ENCODE measurements around the gene PGD. TPM values are rescaled to one million over a fixed set of nuclear protein-coding genes. Genes with fewer than 3 reads are reported as not detected.

Gene PGD
- total RNA-seq, 5 donors from 2014 or later (not counting 1 experiment from before 2014, with no cell fraction given): 23.3 to 43.7 (median 37.0) TPM

DNA sequence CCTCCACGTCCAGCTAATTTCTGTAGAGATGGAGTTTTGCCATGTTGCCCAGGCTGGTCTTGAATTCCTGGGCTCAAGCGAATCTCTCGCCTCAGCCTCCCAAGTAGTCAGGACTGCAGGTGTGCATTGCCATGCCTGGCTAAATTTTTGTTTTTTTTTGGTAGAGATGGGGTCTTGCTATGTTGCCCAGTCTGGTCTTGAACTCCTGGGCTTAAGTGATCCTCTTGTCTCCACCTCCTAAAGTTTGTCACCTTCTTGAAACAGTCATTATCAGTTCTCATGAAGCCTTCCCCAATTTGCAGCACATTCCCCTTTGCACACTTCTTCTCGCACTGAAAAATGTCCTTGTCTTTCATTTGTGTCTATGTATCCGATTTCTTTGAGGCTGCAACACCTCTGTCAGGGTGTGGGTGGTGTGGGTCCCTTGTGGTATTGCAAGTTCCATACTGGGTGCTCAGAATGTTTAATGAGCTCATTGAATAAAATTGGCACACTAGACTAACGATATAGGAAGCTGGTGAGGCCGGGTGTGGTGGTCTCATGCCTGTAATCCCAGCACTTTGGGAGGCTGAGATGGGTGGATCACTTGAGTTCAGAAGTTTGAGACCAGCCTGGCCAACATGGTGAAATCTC, 48.0 kb downstream of the PGD start:
- Mint-ChIP-seq H3K9me3 (no peaks in the 10 kb centered on the region), H3K36me3 (peaks cover 2% of the 10 kb centered on the region), H3K4me1 (no peaks in the 10 kb centered on the region), H3K27ac (no peak overlapping the region), H3K27me3 (peaks cover 0 to 3% of the 10 kb centered on the region in 2 donors), H3K4me3 (no peak overlapping the region)
- Histone ChIP-seq H3K4me3 (ENCODE audit: control insufficient read depth in 1 of 2, extremely low read depth in 1 of 2, low read length in 1 of 2) (no peak overlapping the region), H3K4me1 (ENCODE audit: control insufficient read depth in 1 of 2, extremely low read depth in 1 of 2, insufficient read depth in 2 of 2, low read length in 2 of 2) (no peaks in the 10 kb centered on the region), H3K9me3 (no peaks in the 10 kb centered on the region), H3K36me3 (ENCODE audit: control insufficient read depth in 2 of 2, extremely low read depth in 1 of 2, insufficient read depth in 1 of 2, low read length in 1 of 2) (no peaks in the 10 kb centered on the region), H3K27me3 (replicated peaks in 1 of 2; ENCODE audit: control insufficient read depth in 2 of 2, extremely low read depth in 1 of 2, insufficient read depth in 2 of 2, low read length in 1 of 2) (peaks cover 0 to 10% of the 10 kb centered on the region in 2 experiments), H3K27ac (ENCODE audit: low read length) (no peak overlapping the region)
- POLR2A ChIA-PET: no interaction called here
- WGBS (ENCODE audit: insufficient coverage): 90% methylated on average over 2 of the region's 7 CpGs
- no peak for DNase-seq
- ATAC-seq (replicated peaks in 1 of 4): no peak
- CTCF ChIA-PET: no interaction called here

DNA sequence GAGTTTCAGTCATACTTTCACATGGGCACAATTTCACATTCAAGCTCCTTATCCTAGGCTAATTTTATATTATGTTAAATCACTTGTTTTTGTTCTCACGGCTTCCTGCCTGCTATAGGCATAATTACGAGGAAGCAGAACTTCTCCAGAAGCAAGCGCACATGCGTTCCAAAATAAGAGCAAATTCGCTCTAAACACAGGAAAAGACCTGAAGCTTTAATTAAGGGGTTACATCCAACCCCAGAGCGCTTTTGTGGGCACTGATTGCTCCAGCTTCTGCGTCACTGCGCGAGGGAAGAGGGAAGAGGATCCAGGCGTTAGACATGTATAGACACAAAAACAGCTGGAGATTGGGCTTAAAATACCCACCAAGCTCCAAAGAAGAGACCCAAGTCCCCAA, 50.9 kb downstream of the PGD start, which contains the start of gene CORT:
Gene CORT (plus strand): TSS at position 281 of the 400 bp plus-strand sequence. CDS start 193 bp downstream, outside the sequence.
- H3K36me3 Mint-ChIP-seq: peaks cover 2% of the 10 kb centered on the region
- WGBS (ENCODE audit: insufficient coverage): 92% methylated on average over 5 of the region's 10 CpGs

DNA sequence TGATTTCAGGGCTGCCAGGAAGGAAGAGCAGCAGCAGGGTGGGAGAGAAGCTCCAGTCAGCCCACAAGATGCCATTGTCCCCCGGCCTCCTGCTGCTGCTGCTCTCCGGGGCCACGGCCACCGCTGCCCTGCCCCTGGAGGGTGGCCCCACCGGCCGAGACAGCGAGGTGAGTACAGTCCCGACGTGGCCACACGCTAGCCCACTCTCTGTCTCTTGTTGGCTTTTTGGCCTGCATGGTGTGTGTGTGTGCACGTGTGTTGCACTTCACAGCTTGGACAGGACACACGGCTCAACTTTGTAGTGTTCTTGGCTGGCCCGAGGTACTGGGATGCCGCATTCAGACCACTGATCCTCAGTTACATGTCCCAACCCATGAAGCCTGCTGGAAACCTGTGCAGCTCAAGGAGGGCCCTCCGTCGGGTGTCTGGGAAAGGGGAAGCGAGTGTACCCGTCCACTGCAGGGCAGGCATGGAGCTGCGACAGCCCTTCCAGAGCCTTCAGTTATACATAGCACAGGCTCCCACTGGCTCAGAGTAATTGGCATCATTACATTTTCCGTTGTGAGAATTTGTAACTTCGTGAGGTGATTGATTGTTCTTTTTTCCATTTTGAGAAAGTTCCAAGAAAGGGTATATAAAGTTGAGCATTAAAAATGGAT, 51.4 kb downstream of the PGD start:
- CTCF ChIA-PET: no interaction called here
- H3K36me3 ChIP-seq (ENCODE audit: control insufficient read depth in 2 of 2, extremely low read depth in 1 of 2, insufficient read depth in 1 of 2, low read length in 1 of 2): no peaks in the 10 kb centered on the region
- DNase-seq (no peak), ATAC-seq (replicated peaks in 1 of 4) (no peak)
- no peak overlapping the region for H3K4me3 Mint-ChIP-seq
- peaks cover 0 to 10% of the 10 kb centered on the region in 2 experiments for H3K27me3 ChIP-seq (replicated peaks in 1 of 2; ENCODE audit: control insufficient read depth in 2 of 2, extremely low read depth in 1 of 2, insufficient read depth in 2 of 2, low read length in 1 of 2)
- POLR2A ChIA-PET: no interaction called here
- no peak overlapping the region for H3K27ac Mint-ChIP-seq
- no peaks in the 10 kb centered on the region for H3K4me1 ChIP-seq (ENCODE audit: control insufficient read depth in 1 of 2, extremely low read depth in 1 of 2, insufficient read depth in 2 of 2, low read length in 2 of 2)
- peaks cover 0 to 3% of the 10 kb centered on the region in 2 donors for H3K27me3 Mint-ChIP-seq
- WGBS (ENCODE audit: insufficient coverage): 96% methylated on average over 17 of the region's 21 CpGs
- H3K9me3 Mint-ChIP-seq: no peaks in the 10 kb centered on the region
- no peak overlapping the region for H3K4me3 ChIP-seq (ENCODE audit: control insufficient read depth in 1 of 2, extremely low read depth in 1 of 2, low read length in 1 of 2)
- no peak overlapping the region for H3K27ac ChIP-seq (ENCODE audit: low read length)
- H3K36me3 Mint-ChIP-seq: peaks cover 2% of the 10 kb centered on the region
- no peaks in the 10 kb centered on the region for H3K9me3 ChIP-seq
- H3K4me1 Mint-ChIP-seq: no peaks in the 10 kb centered on the region

More for the DNA sequence above, 50.9 kb downstream of the PGD start, which contains the start of gene CORT:
- Histone ChIP-seq H3K27me3 (replicated peaks in 1 of 2; ENCODE audit: control insufficient read depth in 2 of 2, extremely low read depth in 1 of 2, insufficient read depth in 2 of 2, low read length in 1 of 2) (peaks cover 0 to 10% of the 10 kb centered on the region in 2 experiments), H3K36me3 (ENCODE audit: control insufficient read depth in 2 of 2, extremely low read depth in 1 of 2, insufficient read depth in 1 of 2, low read length in 1 of 2) (no peaks in the 10 kb centered on the region), H3K27ac (ENCODE audit: low read length) (no peak within 1 kb of the TSS), H3K9me3 (no peaks in the 10 kb centered on the region), H3K4me3 (ENCODE audit: control insufficient read depth in 1 of 2, extremely low read depth in 1 of 2, low read length in 1 of 2) (no peak within 1 kb of the TSS), H3K4me1 (ENCODE audit: control insufficient read depth in 1 of 2, extremely low read depth in 1 of 2, insufficient read depth in 2 of 2, low read length in 2 of 2) (no peaks in the 10 kb centered on the region)
- DNase-seq (no peak), ATAC-seq (replicated peaks in 1 of 4) (no peak)
- H3K27ac Mint-ChIP-seq: no peak within 1 kb of the TSS
- ChIA-PET CTCF (interaction anchor here in 1 of 2 donors (0.6 kb wide), 2 partner anchors 36 to 347 kb away, joined by 4 to 6 read pairs; no protein-coding TSS in a partner anchor), POLR2A (no interaction called here)
- H3K9me3 Mint-ChIP-seq: no peaks in the 10 kb centered on the region
- H3K27me3 Mint-ChIP-seq: peaks cover 0 to 3% of the 10 kb centered on the region in 2 donors
- no peak within 1 kb of the TSS for H3K4me3 Mint-ChIP-seq
- no peaks in the 10 kb centered on the region for H3K4me1 Mint-ChIP-seq

DNA sequence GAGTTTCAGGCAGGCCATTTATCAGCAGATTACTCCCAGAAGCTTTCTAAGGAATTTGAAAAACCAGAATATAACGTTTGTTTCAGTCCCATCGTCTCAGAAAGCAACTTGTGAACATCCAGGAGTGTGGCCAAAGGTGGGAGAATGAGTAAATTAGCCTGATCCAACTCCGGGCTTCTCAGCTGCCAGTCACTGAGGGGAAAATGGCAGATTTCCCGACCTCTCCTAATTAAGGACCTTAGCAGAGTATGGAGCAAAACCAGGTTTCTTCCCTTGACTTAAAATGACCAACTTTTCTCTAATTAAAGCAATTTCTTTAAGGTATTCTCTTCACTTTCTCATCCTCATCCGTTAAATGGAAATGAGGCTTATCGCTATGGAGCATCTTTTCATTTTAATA, 52.0 kb downstream of the PGD start:
- WGBS (ENCODE audit: insufficient coverage): no CpG with 5 or more reads among the region's 6 CpGs
- Mint-ChIP-seq H3K4me3 (no peak overlapping the region), H3K4me1 (no peaks in the 10 kb centered on the region), H3K27ac (no peak overlapping the region), H3K36me3 (peaks cover 2% of the 10 kb centered on the region), H3K9me3 (no peaks in the 10 kb centered on the region), H3K27me3 (peaks cover 0 to 3% of the 10 kb centered on the region in 2 donors)
- ATAC-seq (replicated peaks in 1 of 4): no peak
- Histone ChIP-seq H3K9me3 (no peaks in the 10 kb centered on the region), H3K27me3 (replicated peaks in 1 of 2; ENCODE audit: control insufficient read depth in 2 of 2, extremely low read depth in 1 of 2, insufficient read depth in 2 of 2, low read length in 1 of 2) (peaks cover 0 to 10% of the 10 kb centered on the region in 2 experiments), H3K4me3 (ENCODE audit: control insufficient read depth in 1 of 2, extremely low read depth in 1 of 2, low read length in 1 of 2) (no peak overlapping the region), H3K36me3 (ENCODE audit: control insufficient read depth in 2 of 2, extremely low read depth in 1 of 2, insufficient read depth in 1 of 2, low read length in 1 of 2) (no peaks in the 10 kb centered on the region), H3K4me1 (ENCODE audit: control insufficient read depth in 1 of 2, extremely low read depth in 1 of 2, insufficient read depth in 2 of 2, low read length in 2 of 2) (no peaks in the 10 kb centered on the region), H3K27ac (ENCODE audit: low read length) (no peak overlapping the region)
- DNase-seq: no peak
- ChIA-PET POLR2A (no interaction called here), CTCF (no interaction called here)

DNA sequence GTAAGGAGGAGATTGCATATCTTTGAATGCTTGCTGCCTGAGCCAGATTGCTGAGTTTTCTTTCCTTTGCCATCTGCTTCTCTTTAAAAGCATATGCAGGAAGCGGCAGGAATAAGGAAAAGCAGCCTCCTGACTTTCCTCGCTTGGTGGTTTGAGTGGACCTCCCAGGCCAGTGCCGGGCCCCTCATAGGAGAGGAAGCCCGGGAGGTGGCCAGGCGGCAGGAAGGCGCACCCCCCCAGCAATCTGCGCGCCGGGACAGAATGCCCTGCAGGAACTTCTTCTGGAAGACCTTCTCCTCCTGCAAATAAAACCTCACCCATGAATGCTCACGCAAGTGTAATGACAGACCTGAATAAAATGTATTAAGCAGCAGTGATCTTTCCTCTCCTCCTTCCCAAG, 52.4 kb downstream of the PGD start:
- H3K4me1 Mint-ChIP-seq: no peaks in the 10 kb centered on the region
- Histone ChIP-seq H3K4me3 (ENCODE audit: control insufficient read depth in 1 of 2, extremely low read depth in 1 of 2, low read length in 1 of 2) (no peak overlapping the region), H3K9me3 (no peaks in the 10 kb centered on the region), H3K27ac (ENCODE audit: low read length) (no peak overlapping the region), H3K27me3 (replicated peaks in 1 of 2; ENCODE audit: control insufficient read depth in 2 of 2, extremely low read depth in 1 of 2, insufficient read depth in 2 of 2, low read length in 1 of 2) (peaks cover 0 to 10% of the 10 kb centered on the region in 2 experiments), H3K4me1 (ENCODE audit: control insufficient read depth in 1 of 2, extremely low read depth in 1 of 2, insufficient read depth in 2 of 2, low read length in 2 of 2) (no peaks in the 10 kb centered on the region), H3K36me3 (ENCODE audit: control insufficient read depth in 2 of 2, extremely low read depth in 1 of 2, insufficient read depth in 1 of 2, low read length in 1 of 2) (no peaks in the 10 kb centered on the region)
- no peak overlapping the region for H3K4me3 Mint-ChIP-seq
- 30% methylated on average over 4 of the region's 10 CpGs for WGBS (ENCODE audit: insufficient coverage)
- H3K9me3 Mint-ChIP-seq: no peaks in the 10 kb centered on the region
- POLR2A ChIA-PET: no interaction called here
- peaks cover 5% of the 10 kb centered on the region for H3K36me3 Mint-ChIP-seq
- ATAC-seq (replicated peaks in 1 of 4): no peak
- no peak for DNase-seq
- H3K27ac Mint-ChIP-seq: no peak overlapping the region
- CTCF ChIA-PET: interaction anchor here in 1 of 2 donors (0.9 kb wide), 1 partner anchor 9 kb away, joined by 3 read pairs; no protein-coding TSS in a partner anchor
- H3K27me3 Mint-ChIP-seq: peaks cover 0 to 3% of the 10 kb centered on the region in 2 donors

DNA sequence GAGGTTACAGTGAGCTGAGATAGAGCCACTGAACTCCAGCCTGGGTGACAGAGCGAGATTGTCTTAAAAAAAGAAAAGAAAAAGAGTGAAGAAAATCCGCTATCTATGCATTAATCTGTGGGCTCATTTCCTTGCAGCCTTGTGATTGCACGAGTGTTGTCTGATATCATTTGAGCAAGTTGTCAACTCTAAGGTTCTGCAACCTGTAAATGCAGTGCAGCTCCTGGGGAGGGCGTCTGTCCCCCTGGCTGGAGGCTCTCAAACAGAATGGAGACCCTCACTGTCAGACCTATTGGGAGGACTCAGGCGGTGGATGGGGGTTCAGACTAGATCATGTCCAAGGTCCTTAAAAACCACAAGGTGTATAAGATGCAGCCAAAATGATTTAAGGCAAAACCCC, 57.2 kb downstream of the PGD start:
- no peaks in the 10 kb centered on the region for H3K27me3 Mint-ChIP-seq
- WGBS (ENCODE audit: insufficient coverage): 72% methylated on average over 2 of the region's 5 CpGs
- H3K27ac Mint-ChIP-seq: no peak overlapping the region
- Histone ChIP-seq H3K9me3 (no peaks in the 10 kb centered on the region), H3K27ac (ENCODE audit: low read length) (no peak overlapping the region), H3K27me3 (replicated peaks in 1 of 2; ENCODE audit: control insufficient read depth in 2 of 2, extremely low read depth in 1 of 2, insufficient read depth in 2 of 2, low read length in 1 of 2) (no peaks in the 10 kb centered on the region), H3K36me3 (ENCODE audit: control insufficient read depth in 2 of 2, extremely low read depth in 1 of 2, insufficient read depth in 1 of 2, low read length in 1 of 2) (peaks cover 0 to 4% of the 10 kb centered on the region in 2 donors), H3K4me3 (ENCODE audit: control insufficient read depth in 1 of 2, extremely low read depth in 1 of 2, low read length in 1 of 2) (no peak overlapping the region), H3K4me1 (ENCODE audit: control insufficient read depth in 1 of 2, extremely low read depth in 1 of 2, insufficient read depth in 2 of 2, low read length in 2 of 2) (peaks cover 0 to 6% of the 10 kb centered on the region in 2 experiments)
- no peak for DNase-seq
- ATAC-seq (replicated peaks in 1 of 4): no peak
- POLR2A ChIA-PET: interaction anchor here in 1 of 2 donors (0.6 kb wide), 2 partner anchors 236 to 486 kb away, joined by 6 to 7 read pairs; no protein-coding TSS in a partner anchor
- H3K36me3 Mint-ChIP-seq: peaks cover 4% of the 10 kb centered on the region
- peaks cover 0 to 11% (median 10%) of the 10 kb centered on the region in 3 donors for H3K4me1 Mint-ChIP-seq
- no peaks in the 10 kb centered on the region for H3K9me3 Mint-ChIP-seq
- no peak overlapping the region for H3K4me3 Mint-ChIP-seq
- CTCF ChIA-PET: interaction anchor here (0.6 to 1.3 kb wide), 4 partner anchors 26 to 549 kb away, joined by 3 to 5 read pairs (median 4); partner anchors contain the start of gene CENPS (in 1 of the 2)

Data from T-cell (primary cell).